Measurements from ENCODE around the gene RNASEH2A. TPM values are rescaled to one million over a fixed set of nuclear protein-coding genes. Genes with fewer than 3 reads are reported as not detected.

RNASEH2A gene
- polyA plus RNA-seq, 1 of the 3 experiments (the other 2 are of a cell fraction): 48.1 TPM

GRCh38 chr19:12785431-12786031 is 20.9 kb upstream of the RNASEH2A start:
- no peaks in the 10 kb centered on the region for H3K79me2 ChIP-seq (ENCODE audit: insufficient read depth)
- H3F3A ChIP-seq (replicated peaks; ENCODE audit: insufficient read depth): peaks cover 70% of the 10 kb centered on the region
- 73% methylated on average over 3 of the region's 4 CpGs for WGBS (ENCODE audit: low lambda C conversion rate)
- H4K20me1 ChIP-seq (ENCODE audit: insufficient read depth): no peaks in the 10 kb centered on the region
- TF ChIP-seq MEF2A (IDR thresholded peaks at IDR 0.05; ENCODE audit: borderline replicate concordance, low read depth) (no peak), YY1 (IDR thresholded peaks at IDR 0.05; ENCODE audit: low read depth) (no peak), JUND (IDR thresholded peaks at IDR 0.05) (no peak), GABPA (IDR thresholded peaks at IDR 0.05; ENCODE audit: low read depth) (no peak), RFX5 (IDR thresholded peaks at IDR 0.05; ENCODE audit: low read length) (no peak), USF2 (IDR thresholded peaks at IDR 0.05; ENCODE audit: borderline replicate concordance, low read depth, low read length) (no peak), CHD2 (IDR thresholded peaks at IDR 0.05; ENCODE audit: low read length, partially characterized antibody) (no peak), TAF1 (IDR thresholded peaks at IDR 0.05; ENCODE audit: borderline replicate concordance, low read depth, low read length) (no peak), FOXJ3 (CRISPR knock-in tag; IDR thresholded peaks at IDR 0.05) (no peak), MXI1 (IDR thresholded peaks at IDR 0.05; ENCODE audit: low read depth, low read length) (no peak)
- H3K9me2 ChIP-seq: no peaks in the 10 kb centered on the region
- no peak overlapping the region for H3K4me3 ChIP-seq (ENCODE audit: low read depth in 2 of 2, low read length in 1 of 2)
- peak overlapping the region; percentile 33; the same call in 1 of the 2 replicates for H3K4me2 ChIP-seq
- H3K9ac ChIP-seq: peak overlapping the region; percentile 19; the same call in 1 of the 2 replicates
- no peaks in the 10 kb centered on the region for H3K9me3 ChIP-seq
- no peak for DNase-seq
- POLR2A ChIA-PET: no interaction called here
- CTCF ChIA-PET: interaction anchor here (0.5 to 1.7 kb wide), 3 partner anchors 11 to 180 kb away, joined by 3 to 8 read pairs (median 3); no protein-coding TSS in a partner anchor
- peak overlapping the region; percentile 97 to 98 for H3K27ac ChIP-seq (ENCODE audit: low read depth in 2 of 2, low read length in 1 of 2)
- H2AFZ ChIP-seq (ENCODE audit: low read depth): peak overlapping the region; percentile 56; the same call in 1 of the 2 replicates
- no peaks in the 10 kb centered on the region for H3K36me3 ChIP-seq (replicated peaks in 1 of 2; ENCODE audit: control insufficient read depth in 1 of 2, insufficient read depth in 2 of 2, low read length in 1 of 2)
- H3K27me3 ChIP-seq (ENCODE audit: insufficient read depth): no peaks in the 10 kb centered on the region
- peaks cover 49 to 68% of the 10 kb centered on the region in 2 experiments for H3K4me1 ChIP-seq (ENCODE audit: control insufficient read depth in 1 of 2, insufficient read depth in 2 of 2, low read depth in 1 of 2, low read length in 1 of 2)

- POLR2A ChIA-PET: no interaction called here
- Histone ChIP-seq H3K9me3 (no peaks in the 10 kb centered on the region), H3K4me1 (ENCODE audit: control insufficient read depth in 1 of 2, insufficient read depth in 2 of 2, low read depth in 1 of 2, low read length in 1 of 2) (peaks cover 53 to 74% of the 10 kb centered on the region in 2 experiments), H3K36me3 (replicated peaks in 1 of 2; ENCODE audit: control insufficient read depth in 1 of 2, insufficient read depth in 2 of 2, low read length in 1 of 2) (no peaks in the 10 kb centered on the region), H3K79me2 (ENCODE audit: insufficient read depth) (no peaks in the 10 kb centered on the region), H2AFZ (ENCODE audit: low read depth) (peak overlapping the region; percentile 56; the same call in 1 of the 2 replicates), H3K9ac (peak overlapping the region; percentile 19; the same call in 1 of the 2 replicates), H3K4me3 (ENCODE audit: low read depth in 2 of 2, low read length in 1 of 2) (no peak overlapping the region), H3K4me2 (peak overlapping the region; percentile 33; the same call in 1 of the 2 replicates), H3K27ac (ENCODE audit: low read depth in 2 of 2, low read length in 1 of 2) (peak overlapping the region; percentile 97 to 98), H4K20me1 (ENCODE audit: insufficient read depth) (no peaks in the 10 kb centered on the region), H3K9me2 (no peaks in the 10 kb centered on the region), H3F3A (replicated peaks; ENCODE audit: insufficient read depth) (peaks cover 75% of the 10 kb centered on the region), H3K27me3 (ENCODE audit: insufficient read depth) (no peaks in the 10 kb centered on the region)
- CTCF ChIA-PET: interaction anchor here (0.6 to 3.4 kb wide), 5 partner anchors 9 to 61 kb away, joined by 3 to 46 read pairs (median 8); no protein-coding TSS in a partner anchor
- DNase-seq: peak; percentile 46
- 47% methylated on average over 5 of the region's 18 CpGs for WGBS (ENCODE audit: low lambda C conversion rate)
- TF ChIP-seq GATA2 (CRISPR knock-in tag; IDR thresholded peaks at IDR 0.05): no peak
- TF ChIP-seq FOXJ3 (CRISPR knock-in tag; IDR thresholded peaks at IDR 0.05): no peak
- TF ChIP-seq NRF1 (IDR thresholded peaks at IDR 0.05; ENCODE audit: low read depth, low read length): no peak
- TF ChIP-seq USF1 (IDR thresholded peaks at IDR 0.05; ENCODE audit: borderline replicate concordance, low read depth): no peak
- no peak for TF ChIP-seq FOSL2 (IDR thresholded peaks at IDR 0.05; ENCODE audit: borderline replicate concordance, low read depth)
- no peak for TF ChIP-seq CHD2 (IDR thresholded peaks at IDR 0.05; ENCODE audit: low read length, partially characterized antibody)
- no peak for TF ChIP-seq MAX (IDR thresholded peaks at IDR 0.05; ENCODE audit: low read depth)
- no peak for TF ChIP-seq REST (IDR thresholded peaks at IDR 0.05; ENCODE audit: low read depth, low read length)
- no peak for TF ChIP-seq EP300 (IDR thresholded peaks at IDR 0.05; ENCODE audit: borderline replicate concordance in 1 of 2, low read depth in 1 of 2, low read length in 1 of 2)
- TF ChIP-seq NFIC (IDR thresholded peaks at IDR 0.05; ENCODE audit: borderline replicate concordance): no peak
- TF ChIP-seq TEAD4 (IDR thresholded peaks at IDR 0.05; ENCODE audit: borderline replicate concordance, insufficient read depth): no peak
These were observed 20.1 kb upstream of the RNASEH2A start for GRCh38 chr19:12786141-12786870.

Data from SK-N-SH (cell line).